ENCODE measurements around the gene MTAP.

MTAP gene

GRCh38 chr9:21902136-21902535, 99.7 kb downstream of the MTAP start:
- in situ Hi-C loops (cut with MboI; ENCODE audit: low sequenced_read_pairs): no loop called here

GRCh38 chr9:21903380-21903965, 101.0 kb downstream of the MTAP start:
- in situ Hi-C loops (cut with MboI; ENCODE audit: low sequenced_read_pairs): no loop called here

GRCh38 chr9:21904371-21904770, 101.9 kb downstream of the MTAP start:
- in situ Hi-C loops (cut with MboI; ENCODE audit: low sequenced_read_pairs): no loop called here

GRCh38 chr9:21904776-21905175, 102.3 kb downstream of the MTAP start:
- in situ Hi-C loops (cut with MboI; ENCODE audit: low sequenced_read_pairs): no loop called here

- in situ Hi-C loops (cut with MboI; ENCODE audit: low sequenced_read_pairs): no loop called here
These were observed 103.8 kb downstream of the MTAP start for GRCh38 chr9:21906213-21906612.

GRCh38 chr9:21906881-21907280, 104.4 kb downstream of the MTAP start:
- in situ Hi-C loops (cut with MboI; ENCODE audit: low sequenced_read_pairs): no loop called here

GRCh38 chr9:21919377-21920362, 117.2 kb downstream of the MTAP start:
- in situ Hi-C loops (cut with MboI; ENCODE audit: low sequenced_read_pairs): no loop called here

GRCh38 chr9:21923694-21924093, 121.3 kb downstream of the MTAP start:
- in situ Hi-C loops (cut with MboI; ENCODE audit: low sequenced_read_pairs): no loop called here

- in situ Hi-C loops (cut with MboI; ENCODE audit: low sequenced_read_pairs): no loop called here
These were observed 125.3 kb downstream of the MTAP start for GRCh38 chr9:21927752-21928151.

GRCh38 chr9:21931428-21931827, 129.0 kb downstream of the MTAP start:
- in situ Hi-C loops (cut with MboI; ENCODE audit: low sequenced_read_pairs): no loop called here

- in situ Hi-C loops (cut with MboI; ENCODE audit: low sequenced_read_pairs): no loop called here
These were observed 130.8 kb downstream of the MTAP start for GRCh38 chr9:21933281-21933680.

GRCh38 chr9:21933865-21934264, 131.4 kb downstream of the MTAP start:
- in situ Hi-C loops (cut with MboI; ENCODE audit: low sequenced_read_pairs): no loop called here

- in situ Hi-C loops (cut with MboI; ENCODE audit: low sequenced_read_pairs): no loop called here
These were observed 133.2 kb downstream of the MTAP start for GRCh38 chr9:21935631-21936030.

GRCh38 chr9:21936161-21936560, 133.7 kb downstream of the MTAP start:
- in situ Hi-C loops (cut with MboI; ENCODE audit: low sequenced_read_pairs): no loop called here

- in situ Hi-C loops (cut with MboI; ENCODE audit: low sequenced_read_pairs): no loop called here
These were observed 139.0 kb downstream of the MTAP start for GRCh38 chr9:21941337-21941995.

GRCh38 chr9:21943464-21943863, 141.0 kb downstream of the MTAP start:
- in situ Hi-C loops (cut with MboI; ENCODE audit: low sequenced_read_pairs): no loop called here

GRCh38 chr9:21945606-21946005, 143.2 kb downstream of the MTAP start:
- in situ Hi-C loops (cut with MboI; ENCODE audit: low sequenced_read_pairs): no loop called here

- in situ Hi-C loops (cut with MboI; ENCODE audit: low sequenced_read_pairs): loop anchor here (25.0 kb wide), 1 partner anchor 122 kb away; no protein-coding TSS in a partner anchor
These were observed 156.4 kb downstream of the MTAP start for GRCh38 chr9:21958833-21959232.

GRCh38 chr9:21959268-21959667, 156.8 kb downstream of the MTAP start:
- in situ Hi-C loops (cut with MboI; ENCODE audit: low sequenced_read_pairs): loop anchor here (25.0 kb wide), 1 partner anchor 122 kb away; no protein-coding TSS in a partner anchor

- in situ Hi-C loops (cut with MboI; ENCODE audit: low sequenced_read_pairs): loop anchor here (25.0 kb wide), 1 partner anchor 124 kb away; no protein-coding TSS in a partner anchor
These were observed 159.1 kb downstream of the MTAP start for GRCh38 chr9:21961569-21961968.

GRCh38 chr9:21964925-21965385, 162.5 kb downstream of the MTAP start:
- in situ Hi-C loops (cut with MboI; ENCODE audit: low sequenced_read_pairs): loop anchor here (25.0 kb wide), 1 partner anchor 128 kb away; no protein-coding TSS in a partner anchor
